NCI-H146 treated with DMSO at 0.1 percent for 48 hours (cell line): ENCODE measurements around the gene SHE.
A peak's percentile ranks its signal among the peaks of the same experiment; 100 is the strongest.

Experiments used
- DNase-seq: peaks from one replicate; lab custom pipeline; 2025; ENCODE audit not compliant: unreplicated experiment; lab: John Stamatoyannopoulos, UW

The SHE gene

GRCh38 chr1:154481053-154481452 lies 21.2 kb downstream of the SHE start:
- peak; percentile 17 for DNase-seq

- peak; percentile 66 for DNase-seq
Observed at GRCh38 chr1:154479764-154480421, 22.3 kb downstream of the SHE start.

- DNase-seq, result no peak
Observed at GRCh38 chr1:154478639-154479038, 23.6 kb downstream of the SHE start.

- no peak for DNase-seq
Observed at GRCh38 chr1:154478013-154478412, 24.2 kb downstream of the SHE start.

- DNase-seq, result no peak
Observed at GRCh38 chr1:154476791-154477190, 25.4 kb downstream of the SHE start.

GRCh38 chr1:154474802-154475201 lies 27.4 kb downstream of the SHE start:
- no peak for DNase-seq

- no peak for DNase-seq
Observed at GRCh38 chr1:154471304-154471703, 30.9 kb downstream of the SHE start.

- peak; percentile 8 for DNase-seq
Observed at GRCh38 chr1:154469844-154470560, 32.2 kb downstream of the SHE start.

GRCh38 chr1:154468535-154469250 lies 33.5 kb downstream of the SHE start:
- DNase-seq, result no peak

- DNase-seq, result no peak
Observed at GRCh38 chr1:154467434-154468102, 34.6 kb downstream of the SHE start.

GRCh38 chr1:154466921-154467417 lies 35.2 kb downstream of the SHE start:
- DNase-seq, result no peak

GRCh38 chr1:154466206-154466605 lies 36.0 kb downstream of the SHE start:
- DNase-seq, result no peak

- DNase-seq, result no peak
Observed at GRCh38 chr1:154465621-154466195, 36.5 kb downstream of the SHE start.

GRCh38 chr1:154463512-154463990 lies 38.7 kb downstream of the SHE start:
- DNase-seq, result no peak

GRCh38 chr1:154460695-154461260 lies 41.4 kb downstream of the SHE start:
- DNase-seq, result no peak

- DNase-seq, result no peak
Observed at GRCh38 chr1:154459080-154459479, 43.1 kb downstream of the SHE start.

- no peak for DNase-seq
Observed at GRCh38 chr1:154456631-154457030, 45.6 kb downstream of the SHE start.

- no peak for DNase-seq
Observed at GRCh38 chr1:154454386-154455120, 47.7 kb downstream of the SHE start.

- no peak for DNase-seq
Observed at GRCh38 chr1:154453574-154454352, 48.4 kb downstream of the SHE start.
